Effector memory CD4-positive, alpha-beta T cell (primary cell): ENCODE measurements around the gene PGBD1.

Source experiments
- DNase-seq, 3 donors: peaks; one replicate each; pipeline ENCODE4 v3.0.0-alpha.2; 2020
- H3K27ac ChIP-seq: 2 replicates; pipeline ENCODE4 v1.7.0; 2013; ENCODE audit warnings: mild to moderate bottlenecking, low read length, moderate library complexity; ENCODE audit not compliant: insufficient read depth, poor library complexity, severe bottlenecking
- H3K27me3 ChIP-seq: replicated peaks from 2 replicates; pipeline ENCODE4 v1.7.0; 2013; ENCODE audit warnings: mild to moderate bottlenecking, low read length; ENCODE audit not compliant: insufficient read depth, control insufficient read depth, poor library complexity, severe bottlenecking
- H3K36me3 ChIP-seq: 2 replicates; pipeline ENCODE4 v1.7.0; 2013; ENCODE audit warnings: mild to moderate bottlenecking, low read length, moderate library complexity; ENCODE audit not compliant: control insufficient read depth, insufficient read depth
- H3K4me1 ChIP-seq: 2 replicates; pipeline ENCODE4 v1.7.0; 2013; ENCODE audit warnings: low read length, mild to moderate bottlenecking; ENCODE audit not compliant: control insufficient read depth, insufficient read depth, poor library complexity, severe bottlenecking
- H3K4me3 ChIP-seq: 2 replicates; pipeline ENCODE4 v1.7.0; 2013; ENCODE audit warnings: low read length, low read depth, mild to moderate bottlenecking; ENCODE audit not compliant: insufficient read depth, poor library complexity, severe bottlenecking
- H3K9me3 ChIP-seq: 2 replicates; pipeline ENCODE4 v1.7.0; 2013; ENCODE audit warnings: mild to moderate bottlenecking, low read length, moderate library complexity; ENCODE audit not compliant: control insufficient read depth

PGBD1 gene

DNA sequence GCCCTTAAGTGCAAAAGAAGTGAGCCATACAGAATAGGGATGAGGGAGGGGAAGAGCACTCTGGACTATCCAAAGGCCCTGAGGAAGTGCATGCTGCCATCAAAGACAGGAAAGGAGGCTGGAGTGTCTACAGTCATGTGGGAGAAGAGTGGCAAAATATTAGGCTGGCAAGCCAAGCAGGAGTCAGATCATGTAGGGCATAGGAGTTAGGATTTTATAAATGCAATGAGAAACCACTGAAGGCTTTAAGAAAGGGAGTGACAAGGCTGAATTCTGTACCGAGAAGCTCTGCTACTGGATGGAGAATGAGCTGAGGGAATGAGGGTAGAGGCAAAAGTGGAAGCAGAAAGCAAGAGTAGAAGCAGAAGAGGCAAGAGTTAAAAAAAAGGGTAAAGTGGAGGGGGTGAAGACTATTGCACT lies 52.2 kb downstream of the PGBD1 start:
- Histone ChIP-seq H3K4me1 (peaks cover 9% of the 10 kb centered on the region), H3K27ac (no peak overlapping the region), H3K27me3 (no peaks in the 10 kb centered on the region), H3K36me3 (no peaks in the 10 kb centered on the region), H3K4me3 (no peak overlapping the region), H3K9me3 (no peaks in the 10 kb centered on the region)
- no peak for DNase-seq

- Histone ChIP-seq H3K9me3 (no peaks in the 10 kb centered on the region), H3K36me3 (no peaks in the 10 kb centered on the region), H3K4me1 (peaks cover 9% of the 10 kb centered on the region), H3K27ac (no peak overlapping the region), H3K4me3 (no peak overlapping the region), H3K27me3 (no peaks in the 10 kb centered on the region)
- DNase-seq: no peak
These were observed 53.1 kb downstream of the PGBD1 start for GRCh38 chr6:28334286-28335039.

DNA sequence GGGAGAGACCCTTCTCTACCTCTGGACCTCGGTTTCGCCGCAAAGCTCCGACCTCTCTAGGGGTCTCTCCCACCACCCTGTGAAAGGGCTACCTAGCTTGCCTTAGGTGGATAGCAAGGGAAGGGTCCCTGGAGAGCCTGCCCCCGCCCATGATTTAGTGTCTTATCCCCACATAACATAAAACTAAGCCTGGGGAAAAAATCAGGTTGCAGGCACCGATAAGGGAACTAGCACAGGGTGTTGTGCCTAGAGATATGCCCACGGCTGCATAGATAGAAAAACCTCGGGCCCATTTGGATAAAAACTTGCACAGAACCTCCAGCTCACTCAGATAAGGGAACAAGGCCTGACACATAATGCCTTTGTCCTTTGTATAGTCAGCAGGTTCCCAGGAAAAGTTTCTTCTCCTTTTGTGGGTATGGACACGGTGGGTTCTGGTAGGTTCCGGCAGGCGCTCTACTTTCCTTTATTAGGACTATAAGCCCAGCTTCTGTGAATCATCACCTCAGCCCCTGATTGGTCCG lies 53.7 kb downstream of the PGBD1 start:
- no peaks in the 10 kb centered on the region for H3K9me3 ChIP-seq
- peaks cover 9% of the 10 kb centered on the region for H3K4me1 ChIP-seq
- no peaks in the 10 kb centered on the region for H3K36me3 ChIP-seq
- peak overlapping the region; percentile 89 for H3K27ac ChIP-seq
- no peaks in the 10 kb centered on the region for H3K27me3 ChIP-seq
- no peak overlapping the region for H3K4me3 ChIP-seq
- no peak for DNase-seq

DNA sequence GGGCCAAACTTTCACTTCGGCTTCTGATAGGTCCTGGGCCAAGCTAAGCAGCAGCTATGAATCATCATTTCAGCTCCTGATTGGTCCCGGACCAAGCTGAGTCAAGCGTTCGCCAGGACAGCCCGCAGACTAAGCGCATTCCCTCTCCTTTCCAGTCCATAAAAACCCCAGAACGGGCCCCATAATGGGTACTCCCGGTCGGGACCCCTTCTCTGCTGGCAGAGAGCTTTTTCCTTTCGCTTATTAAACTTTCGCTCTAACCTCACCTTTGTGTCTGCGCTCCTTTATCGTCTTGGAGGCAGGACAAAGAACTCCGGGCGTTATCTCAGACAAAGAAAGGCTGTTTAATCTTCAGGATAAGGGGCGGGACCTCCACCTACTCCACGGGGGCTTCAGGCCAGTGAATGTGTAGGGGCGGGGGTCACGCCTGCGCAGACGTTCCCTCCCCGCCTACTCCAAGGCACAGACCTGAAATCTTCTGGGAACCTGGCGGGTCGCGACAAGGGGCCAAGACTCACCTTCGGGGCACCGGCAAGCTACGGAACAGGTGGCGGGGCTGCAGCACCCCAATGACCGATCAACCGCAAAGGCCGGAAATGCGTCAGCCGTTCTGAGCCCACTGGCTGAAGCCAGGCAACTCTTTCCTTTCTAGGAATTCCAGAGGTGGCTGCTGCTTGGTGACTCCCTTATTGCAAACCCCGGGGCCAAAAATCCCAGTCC lies 54.4 kb downstream of the PGBD1 start, which contains the start of gene ZSCAN31:
Gene ZSCAN31 (minus strand): TSS at position 585 of the 720 bp plus-strand sequence. CDS start 6,465 bp downstream, outside the sequence.
- Histone ChIP-seq H3K4me3 (peak within 1 kb of the TSS; percentile 78), H3K4me1 (peaks cover 9% of the 10 kb centered on the region), H3K9me3 (no peaks in the 10 kb centered on the region), H3K36me3 (no peaks in the 10 kb centered on the region), H3K27me3 (no peaks in the 10 kb centered on the region), H3K27ac (peak within 1 kb of the TSS; percentile 89)
- peak; percentile 74 to 81 (median 77) for DNase-seq

- DNase-seq: no peak
- Histone ChIP-seq H3K4me3 (peak overlapping the region; percentile 78), H3K9me3 (no peaks in the 10 kb centered on the region), H3K27me3 (no peaks in the 10 kb centered on the region), H3K36me3 (no peaks in the 10 kb centered on the region), H3K4me1 (peaks cover 9% of the 10 kb centered on the region), H3K27ac (peak overlapping the region; percentile 89)
These were observed 55.1 kb downstream of the PGBD1 start for GRCh38 chr6:28336284-28337120.

GRCh38 chr6:28337121-28337520 lies 55.7 kb downstream of the PGBD1 start:
- DNase-seq: no peak
- Histone ChIP-seq H3K4me1 (peaks cover 9% of the 10 kb centered on the region), H3K9me3 (no peaks in the 10 kb centered on the region), H3K27ac (no peak overlapping the region), H3K36me3 (no peaks in the 10 kb centered on the region), H3K4me3 (peak overlapping the region; percentile 78), H3K27me3 (no peaks in the 10 kb centered on the region)

- no peaks in the 10 kb centered on the region for H3K36me3 ChIP-seq
- no peak overlapping the region for H3K27ac ChIP-seq
- no peaks in the 10 kb centered on the region for H3K27me3 ChIP-seq
- H3K4me3 ChIP-seq: no peak overlapping the region
- H3K9me3 ChIP-seq: no peaks in the 10 kb centered on the region
- peaks cover 9% of the 10 kb centered on the region for H3K4me1 ChIP-seq
- no peak for DNase-seq
These were observed 59.1 kb downstream of the PGBD1 start for GRCh38 chr6:28340310-28341095.

DNA sequence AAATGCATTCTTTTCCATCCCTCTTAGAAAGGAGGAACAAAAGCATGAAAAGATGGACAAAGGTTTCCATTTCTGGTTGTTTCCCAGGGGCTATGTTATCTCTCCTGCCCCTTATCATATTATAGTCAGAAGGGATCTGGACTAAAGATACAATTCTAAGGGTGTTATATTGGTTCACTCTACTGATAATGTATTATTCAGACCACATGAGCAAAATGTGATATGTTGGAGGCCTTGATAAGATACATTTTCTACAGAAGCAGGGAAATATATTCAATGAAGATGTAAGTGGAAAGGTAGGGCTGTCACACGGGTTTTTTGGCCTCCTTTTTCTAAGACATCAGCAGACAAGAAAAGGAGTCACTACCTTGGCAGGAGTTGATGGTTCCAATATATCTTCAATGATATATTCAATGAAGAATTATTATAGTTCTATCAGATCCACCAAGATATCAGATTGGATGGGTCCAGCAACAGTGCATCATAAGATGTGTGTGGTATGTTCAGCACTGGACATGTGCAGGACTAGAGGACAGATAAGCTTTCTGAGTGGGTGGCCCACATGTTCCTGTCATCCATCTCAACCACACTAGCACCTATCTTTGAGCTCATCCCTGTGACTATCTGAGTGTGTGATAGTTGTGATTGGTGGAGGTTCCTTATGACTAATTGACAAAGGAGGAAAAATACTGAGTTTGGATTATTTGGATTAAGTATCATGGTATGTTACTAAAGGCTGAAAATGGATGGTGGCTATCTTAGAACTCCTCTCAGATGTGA lies 62.7 kb downstream of the PGBD1 start:
- Histone ChIP-seq H3K36me3 (no peaks in the 10 kb centered on the region), H3K27me3 (no peaks in the 10 kb centered on the region), H3K9me3 (no peaks in the 10 kb centered on the region), H3K4me3 (no peak overlapping the region), H3K27ac (no peak overlapping the region), H3K4me1 (no peaks in the 10 kb centered on the region)
- no peak for DNase-seq
